GM19452 (cell line): Measurements from ENCODE around the gene TBX5.

Experiments used
- ATAC-seq: cut with Tn5 transposase; IDR thresholded peaks from one replicate; pipeline ENCODE4 v1.9.1; 2021; ENCODE audit not compliant: unreplicated experiment

TBX5 gene

GRCh38 chr12:114406984-114407841 lies 1.3 kb upstream of the TBX5 start:
- ATAC-seq, result no peak

DNA sequence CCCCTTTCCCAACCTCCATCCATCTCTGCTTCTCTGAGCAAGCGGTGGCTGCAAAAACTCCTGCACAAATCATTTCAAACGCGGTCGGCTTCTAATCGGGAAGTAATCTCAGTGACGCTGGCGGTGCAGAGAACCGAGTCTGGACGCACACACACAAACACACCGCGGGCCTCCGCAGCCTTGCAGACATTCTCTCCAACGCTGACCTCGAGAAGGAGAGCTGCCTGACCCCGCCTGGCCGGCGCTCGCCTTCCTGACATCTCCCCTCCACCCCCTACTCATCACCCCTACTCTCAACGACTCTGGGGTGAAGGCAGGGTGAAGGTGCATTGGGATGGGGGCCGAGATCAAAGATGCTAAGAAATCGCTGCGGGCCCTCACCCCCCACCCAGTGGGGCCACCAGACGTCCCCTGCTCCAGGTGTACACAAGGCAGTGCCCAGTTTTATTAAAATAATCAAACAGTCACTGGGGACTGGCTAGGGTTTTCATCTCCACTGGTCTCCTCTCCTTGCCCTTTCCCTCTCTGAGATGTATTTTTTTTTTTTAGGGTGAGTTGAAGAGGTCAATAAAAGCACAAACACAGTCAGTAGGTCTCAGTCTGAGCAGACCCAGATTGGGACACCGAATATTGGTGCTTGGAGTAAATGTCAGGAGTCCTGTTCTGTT lies 506 bp upstream of the TBX5 start:
- ATAC-seq, result no peak

GRCh38 chr12:114404926-114405518 lies 922 bp downstream of the TBX5 start:
- ATAC-seq, result no peak

DNA sequence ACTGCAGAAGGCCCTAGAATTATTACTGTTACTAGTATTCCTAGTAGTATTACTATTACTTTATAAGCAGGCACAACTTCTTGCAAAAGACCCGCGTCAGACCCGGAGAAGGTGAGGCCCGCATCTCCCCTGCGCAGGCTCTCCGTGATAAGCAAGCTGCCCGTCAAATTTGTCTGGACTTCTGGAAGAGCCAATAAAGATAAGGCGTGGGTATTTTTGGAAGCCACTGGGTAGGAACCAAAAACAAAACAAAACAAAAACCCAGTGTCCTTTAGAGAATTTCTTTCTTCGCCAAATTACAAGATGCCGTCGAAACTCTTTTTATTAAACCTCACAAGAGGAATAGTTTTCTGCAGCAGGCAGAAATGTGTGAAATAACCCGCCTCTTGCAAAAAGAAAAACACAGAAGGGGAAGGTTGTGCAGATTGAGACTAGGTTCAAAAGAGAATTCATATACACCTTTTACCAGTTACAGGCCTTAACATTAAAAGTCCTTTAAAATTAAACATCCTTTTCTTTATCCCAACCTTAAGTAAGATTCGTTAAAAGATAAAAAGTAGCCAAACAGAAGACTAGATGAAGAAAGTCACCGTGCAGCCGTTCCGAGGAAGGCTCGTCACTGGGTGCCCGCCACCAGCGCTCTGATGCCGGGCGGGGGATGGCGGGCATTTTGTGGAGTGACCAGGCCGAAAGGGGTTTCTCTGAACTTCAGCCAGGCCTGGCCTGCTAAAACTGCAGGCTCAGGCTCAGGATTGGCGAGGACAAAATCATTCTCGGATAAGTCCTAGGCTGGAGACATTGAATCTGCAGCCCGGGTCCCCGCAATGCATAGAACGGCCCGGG lies 1.6 kb downstream of the TBX5 start:
- ATAC-seq, result no peak

GRCh38 chr12:114403690-114404066 lies 2.3 kb downstream of the TBX5 start:
- no peak for ATAC-seq

- no peak for ATAC-seq
Measured at GRCh38 chr12:114403011-114403689, 2.8 kb downstream of the TBX5 start.

DNA sequence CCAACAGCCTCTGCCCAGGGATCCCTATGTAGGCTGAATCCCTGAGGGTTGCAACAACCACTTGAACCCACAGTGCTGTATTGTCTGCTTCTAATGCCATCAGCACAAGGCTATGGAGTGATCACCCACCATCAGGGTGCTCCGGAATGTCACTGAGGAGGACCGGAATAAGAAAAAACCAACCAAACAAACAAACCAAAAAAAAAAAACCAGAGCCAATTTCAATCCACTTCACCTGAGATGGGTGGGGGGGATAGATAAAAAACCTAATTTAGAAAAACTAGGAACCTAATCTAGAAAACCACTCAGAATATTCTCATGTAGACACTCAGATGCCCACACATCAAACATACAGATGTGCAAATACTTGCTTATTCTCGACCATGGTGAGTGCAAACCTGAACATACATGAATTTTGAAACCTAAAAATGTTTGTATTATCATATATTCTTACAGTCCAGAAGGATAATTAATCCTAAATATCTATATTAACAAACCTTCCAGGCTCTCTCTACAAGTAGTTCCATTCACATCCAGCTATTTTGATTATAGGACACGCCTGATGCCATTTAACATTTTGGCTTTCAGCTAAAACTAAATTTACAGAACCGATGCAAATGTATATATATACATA lies 3.7 kb downstream of the TBX5 start:
- ATAC-seq, result no peak

DNA sequence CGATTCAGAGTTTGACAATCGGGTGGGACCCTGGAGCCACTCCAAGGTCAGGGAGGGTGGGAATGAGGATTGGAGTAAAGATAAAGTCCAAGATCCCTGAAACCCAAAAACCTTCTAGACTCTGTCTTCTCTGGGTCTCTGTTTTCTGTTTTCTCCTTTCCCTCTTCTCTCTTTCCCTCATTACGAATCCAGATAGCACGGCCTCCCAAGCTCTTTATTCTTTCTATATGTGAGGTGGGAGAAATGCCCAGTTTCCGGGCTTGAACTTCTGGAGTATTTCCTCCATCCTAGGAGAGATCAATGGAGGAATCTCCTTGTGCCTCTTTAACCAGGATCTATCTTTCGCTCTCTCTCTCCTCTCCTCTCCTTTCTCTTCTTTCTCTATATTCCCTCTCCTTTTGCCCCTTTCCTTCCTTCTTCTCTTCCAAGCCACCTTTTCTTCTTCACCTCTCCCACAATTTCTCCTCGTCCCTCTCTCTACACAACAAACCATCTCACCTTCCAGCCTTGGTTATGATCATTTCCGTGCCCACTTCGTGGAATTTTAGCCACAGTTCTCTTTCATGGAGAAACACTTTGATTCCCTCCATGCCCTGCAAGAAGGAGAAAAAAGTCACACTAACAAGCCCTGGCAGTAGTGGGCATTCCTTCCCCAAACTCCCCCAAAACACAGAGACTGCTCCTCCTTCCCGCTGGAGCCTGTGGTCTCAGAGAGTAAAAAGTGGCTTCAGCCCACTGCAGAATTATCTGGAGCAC lies 4.4 kb downstream of the TBX5 start:
- no peak for ATAC-seq

DNA sequence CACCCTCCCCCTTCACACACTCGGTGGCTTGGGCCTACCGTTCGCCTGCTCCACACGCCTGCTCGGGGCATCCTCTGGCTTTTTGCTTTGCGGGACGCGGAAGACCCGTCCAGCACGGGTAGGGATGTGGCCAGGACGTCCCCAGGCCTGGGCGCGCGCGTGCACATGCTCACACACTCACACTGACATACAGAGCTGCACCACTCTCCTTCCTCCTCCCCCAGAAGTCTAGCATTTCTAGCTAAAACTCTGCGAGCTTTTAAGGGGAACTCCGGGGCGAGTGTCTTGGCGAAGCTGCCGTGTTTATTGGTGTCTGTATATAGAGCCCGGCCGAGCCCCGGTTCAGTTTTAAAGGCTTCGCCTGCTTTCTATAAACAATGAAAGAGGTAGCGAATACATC lies 5.0 kb downstream of the TBX5 start:
- ATAC-seq, result no peak

DNA sequence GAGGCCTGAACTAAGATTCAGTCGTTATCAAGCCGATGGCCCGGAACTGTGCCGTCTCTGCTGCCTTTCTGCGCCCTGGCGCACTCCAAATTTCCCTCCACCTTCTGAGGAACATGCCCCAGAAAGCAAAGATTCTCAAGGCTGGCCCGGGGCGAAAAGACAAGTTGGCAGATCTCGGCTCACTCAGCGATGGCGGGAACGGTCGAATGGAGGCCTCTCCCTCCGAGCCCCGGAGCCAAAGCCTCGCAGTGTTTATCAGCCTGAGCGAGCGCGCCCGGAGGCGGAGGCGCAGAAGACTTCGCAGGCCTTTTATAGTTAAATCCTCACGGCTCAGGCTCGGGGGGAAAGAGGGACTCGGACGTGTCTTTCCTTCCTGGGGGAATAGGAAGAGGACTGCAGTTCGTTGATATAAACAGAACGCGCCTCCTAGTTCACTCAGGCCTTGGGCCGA lies 5.6 kb downstream of the TBX5 start:
- ATAC-seq, result no peak

- no peak for ATAC-seq
Measured at GRCh38 chr12:114399664-114400211, 6.2 kb downstream of the TBX5 start.

DNA sequence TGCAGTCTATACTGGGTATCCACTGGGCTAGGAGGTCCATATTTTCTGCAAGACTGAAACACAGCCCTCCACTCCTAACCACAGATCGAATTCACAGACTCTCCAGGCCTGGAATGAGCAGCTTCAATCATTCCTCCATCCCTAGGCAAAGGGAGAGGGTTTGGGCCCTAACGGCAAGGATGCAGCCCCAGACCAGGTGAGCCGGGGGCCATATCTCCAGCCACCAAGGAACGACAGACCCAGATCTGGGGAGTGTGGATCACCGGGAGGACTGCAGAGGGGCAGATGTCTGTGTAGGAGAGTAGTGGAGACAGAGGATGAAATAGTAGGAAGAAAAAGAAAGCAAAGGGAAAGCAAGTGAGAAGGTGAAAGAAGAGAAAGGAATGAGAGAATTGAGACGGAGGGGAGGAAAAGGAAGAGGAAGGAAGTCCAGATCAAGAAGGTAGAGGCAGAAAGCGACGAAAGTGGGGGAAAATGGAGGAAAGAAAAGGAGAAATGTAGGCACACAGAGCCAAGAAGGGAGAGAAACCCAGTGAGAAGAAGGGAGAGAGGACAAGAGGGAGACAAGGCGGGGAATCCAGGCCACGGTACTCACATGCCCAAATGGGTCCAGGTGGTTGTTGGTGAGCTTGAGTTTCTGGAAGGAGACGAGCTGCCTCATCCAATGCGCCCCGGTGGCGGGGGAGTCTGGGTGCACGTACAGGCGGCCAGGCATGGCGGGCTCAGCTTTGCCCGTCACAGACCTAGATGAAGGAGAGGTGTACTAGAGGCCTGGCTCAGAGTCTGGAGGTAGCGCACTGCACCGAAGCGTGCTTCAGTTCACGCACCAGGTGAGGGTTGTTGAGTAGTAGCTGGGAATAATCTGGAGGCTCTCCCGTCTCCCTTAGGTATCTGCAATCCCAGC lies 7.7 kb downstream of the TBX5 start:
- ATAC-seq, result no peak

GRCh38 chr12:114396869-114397719 lies 8.8 kb downstream of the TBX5 start:
- no peak for ATAC-seq

- no peak for ATAC-seq
Measured at GRCh38 chr12:114396153-114396868, 9.6 kb downstream of the TBX5 start.

- no peak for ATAC-seq
Measured at GRCh38 chr12:114395755-114396152, 10.2 kb downstream of the TBX5 start.

- ATAC-seq, result no peak
Measured at GRCh38 chr12:114395233-114395632, 10.7 kb downstream of the TBX5 start.

DNA sequence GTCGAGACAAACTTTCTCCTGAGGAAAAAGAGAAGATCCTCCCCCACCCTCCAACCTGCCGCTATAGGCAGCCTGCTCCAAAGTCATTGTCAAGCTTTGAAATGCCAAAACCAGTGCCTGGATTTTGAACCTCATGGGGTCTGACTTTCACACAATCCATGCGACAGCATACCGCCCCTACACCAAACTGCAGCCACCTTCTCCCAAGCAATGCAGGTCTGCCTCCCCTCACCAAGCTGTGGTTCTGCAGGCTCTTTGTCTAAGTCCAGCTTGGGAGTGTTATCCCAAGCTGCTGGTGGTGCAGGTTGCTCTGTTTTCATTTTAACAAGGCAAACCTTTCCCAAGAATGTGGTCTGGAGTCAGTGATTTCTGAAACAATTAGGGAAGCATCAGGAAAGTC lies 12.4 kb downstream of the TBX5 start:
- no peak for ATAC-seq
